MM.1S (cell line): ENCODE data around the gene EPN2.

Experiments
- DNase-seq: peaks from one replicate; pipeline ENCODE4 v3.0.0-alpha.2; 2015
- H2AFZ ChIP-seq: fragments of 300-600 bp; sonication (generic); 2 replicates; pipeline ENCODE4 v1.6.0; 2016; ENCODE audit warnings: antibody characterized with exemption, low read length
- H3F3A ChIP-seq: fragments of 300-600 bp; sonication (generic); 2 replicates; pipeline ENCODE4 v1.6.1; 2016; ENCODE audit warnings: mild to moderate bottlenecking, antibody characterized with exemption, low read length, moderate library complexity, mixed read lengths; ENCODE audit not compliant: insufficient read depth
- H3K27ac ChIP-seq: fragments of 300-600 bp; sonication (generic); 2 replicates; pipeline ENCODE4 v1.5.1; 2016; ENCODE audit warnings: mild to moderate bottlenecking, low read length
- H3K27me3 ChIP-seq: fragments of 300-600 bp; sonication (generic); replicated peaks from 2 replicates; pipeline ENCODE4 v1.6.0; 2016; ENCODE audit warnings: low read length; ENCODE audit not compliant: insufficient read depth
- H3K36me3 ChIP-seq: fragments of 300-600 bp; sonication (generic); replicated peaks from 2 replicates; pipeline ENCODE4 v1.6.1; 2016; ENCODE audit warnings: mild to moderate bottlenecking, low read length, mixed read lengths; ENCODE audit not compliant: insufficient read depth
- H3K4me1 ChIP-seq: fragments of 300-600 bp; sonication (generic); 2 replicates; pipeline ENCODE4 v1.6.1; 2016; ENCODE audit warnings: low read length, mixed read lengths
- H3K4me2 ChIP-seq: fragments of 300-600 bp; sonication (generic); 2 replicates; pipeline ENCODE4 v1.6.0; 2016; ENCODE audit warnings: low read depth, low read length
- H3K4me3 ChIP-seq: fragments of 300-600 bp; sonication (generic); 2 replicates; pipeline ENCODE4 v1.5.1; 2016; ENCODE audit warnings: low read length, mixed read lengths
- H3K79me2 ChIP-seq: fragments of 300-600 bp; sonication (generic); 2 replicates; pipeline ENCODE4 v1.6.1; 2016; ENCODE audit warnings: mixed run types, low read length, mixed read lengths
- H3K9ac ChIP-seq: fragments of 300-600 bp; sonication (generic); 2 replicates; pipeline ENCODE4 v1.6.1; 2016; ENCODE audit warnings: low read length, mixed read lengths
- H3K9me2 ChIP-seq: fragments of 300-600 bp; sonication (generic); replicated peaks from 2 replicates; pipeline ENCODE4 v1.6.1; 2016; ENCODE audit warnings: mild to moderate bottlenecking, low read length, mixed read lengths; ENCODE audit not compliant: insufficient read depth
- H3K9me3 ChIP-seq: fragments of 300-600 bp; sonication (generic); replicated peaks from 2 replicates; pipeline ENCODE4 v1.6.1; 2016; ENCODE audit warnings: mild to moderate bottlenecking, low read length, mixed read lengths; ENCODE audit not compliant: insufficient read depth
- H4K20me1 ChIP-seq: fragments of 300-600 bp; sonication (generic); 2 replicates; pipeline ENCODE4 v1.6.1; 2016; ENCODE audit warnings: mild to moderate bottlenecking, low read length, moderate library complexity, mixed read lengths; ENCODE audit not compliant: insufficient read depth
- EZH2 ChIP-seq: fragments of 300-600 bp; sonication (generic); optimal IDR thresholded peaks from 2 replicates; pipeline ENCODE3; 2017; ENCODE audit warnings: low read depth, mild to moderate bottlenecking, antibody characterized with exemption, low read length, mixed read lengths
- EZH2phosphoT487 ChIP-seq: fragments of 300-600 bp; sonication (generic); IDR thresholded peaks from 2 replicates; pipeline ENCODE4 v1.6.1; 2018; ENCODE audit warnings: antibody characterized with exemption, low read length
- TF ChIP-seq, protein P1 (sequence below): fragments of 300-600 bp; sonication (generic); IDR thresholded peaks from 2 replicates; pipeline ENCODE4 v1.5.1; 2016; ENCODE audit warnings: antibody characterized with exemption, low read length, mixed read lengths

EPN2 gene

GRCh38 chr17:19381741-19382444, 144.7 kb downstream of the EPN2 start:
- H3K9me2 ChIP-seq = no peaks in the 10 kb centered on the region
- H3K27me3 ChIP-seq = no peaks in the 10 kb centered on the region
- peaks cover 10% of the 10 kb centered on the region for H3F3A ChIP-seq
- peaks cover 12% of the 10 kb centered on the region for H3K79me2 ChIP-seq
- no peaks in the 10 kb centered on the region for H3K9me3 ChIP-seq
- H4K20me1 ChIP-seq = no peaks in the 10 kb centered on the region
- H3K4me1 ChIP-seq = no peaks in the 10 kb centered on the region; the same call in 1 of the 2 replicates
- DNase-seq = no peak
- no peak overlapping the region for H3K27ac ChIP-seq
- no peak overlapping the region for H3K9ac ChIP-seq
- no peak overlapping the region for H2AFZ ChIP-seq
- no peak overlapping the region for H3K4me2 ChIP-seq
- H3K4me3 ChIP-seq = no peak overlapping the region
- no peaks in the 10 kb centered on the region for H3K36me3 ChIP-seq
- TF ChIP-seq EZH2 = no peak
- TF ChIP-seq EZH2phosphoT487 = no peak
- TF ChIP-seq, protein P1, sequence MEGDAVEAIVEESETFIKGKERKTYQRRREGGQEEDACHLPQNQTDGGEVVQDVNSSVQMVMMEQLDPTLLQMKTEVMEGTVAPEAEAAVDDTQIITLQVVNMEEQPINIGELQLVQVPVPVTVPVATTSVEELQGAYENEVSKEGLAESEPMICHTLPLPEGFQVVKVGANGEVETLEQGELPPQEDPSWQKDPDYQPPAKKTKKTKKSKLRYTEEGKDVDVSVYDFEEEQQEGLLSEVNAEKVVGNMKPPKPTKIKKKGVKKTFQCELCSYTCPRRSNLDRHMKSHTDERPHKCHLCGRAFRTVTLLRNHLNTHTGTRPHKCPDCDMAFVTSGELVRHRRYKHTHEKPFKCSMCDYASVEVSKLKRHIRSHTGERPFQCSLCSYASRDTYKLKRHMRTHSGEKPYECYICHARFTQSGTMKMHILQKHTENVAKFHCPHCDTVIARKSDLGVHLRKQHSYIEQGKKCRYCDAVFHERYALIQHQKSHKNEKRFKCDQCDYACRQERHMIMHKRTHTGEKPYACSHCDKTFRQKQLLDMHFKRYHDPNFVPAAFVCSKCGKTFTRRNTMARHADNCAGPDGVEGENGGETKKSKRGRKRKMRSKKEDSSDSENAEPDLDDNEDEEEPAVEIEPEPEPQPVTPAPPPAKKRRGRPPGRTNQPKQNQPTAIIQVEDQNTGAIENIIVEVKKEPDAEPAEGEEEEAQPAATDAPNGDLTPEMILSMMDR = no peak

GRCh38 chr17:19382531-19383444, 145.6 kb downstream of the EPN2 start:
- H3K27me3 ChIP-seq = no peaks in the 10 kb centered on the region
- no peaks in the 10 kb centered on the region; the same call in 1 of the 2 replicates for H3K4me1 ChIP-seq
- H2AFZ ChIP-seq = no peak overlapping the region
- H3K4me3 ChIP-seq = no peak overlapping the region
- no peaks in the 10 kb centered on the region for H3K9me3 ChIP-seq
- no peaks in the 10 kb centered on the region for H3K9me2 ChIP-seq
- no peaks in the 10 kb centered on the region for H3K36me3 ChIP-seq
- H3K79me2 ChIP-seq = peaks cover 12% of the 10 kb centered on the region
- DNase-seq = no peak
- peaks cover 1% of the 10 kb centered on the region; the same call in 1 of the 2 replicates for H3F3A ChIP-seq
- H4K20me1 ChIP-seq = no peaks in the 10 kb centered on the region
- H3K9ac ChIP-seq = no peak overlapping the region
- no peak overlapping the region for H3K4me2 ChIP-seq
- no peak overlapping the region for H3K27ac ChIP-seq
- TF ChIP-seq EZH2 (no peak), EZH2phosphoT487 (no peak)
- TF ChIP-seq, protein P1 = no peak

- DNase-seq = no peak
- Histone ChIP-seq H3K27me3 (no peaks in the 10 kb centered on the region), H3F3A (no peaks in the 10 kb centered on the region), H3K36me3 (no peaks in the 10 kb centered on the region), H3K9me3 (no peaks in the 10 kb centered on the region), H3K9ac (no peak overlapping the region), H3K79me2 (peaks cover 8% of the 10 kb centered on the region), H3K9me2 (no peaks in the 10 kb centered on the region), H3K4me3 (no peak overlapping the region), H2AFZ (no peak overlapping the region), H3K4me2 (no peak overlapping the region), H4K20me1 (no peaks in the 10 kb centered on the region), H3K4me1 (no peaks in the 10 kb centered on the region; the same call in 1 of the 2 replicates), H3K27ac (no peak overlapping the region)
- TF ChIP-seq, protein P1 = no peak
These were observed 146.7 kb downstream of the EPN2 start for GRCh38 chr17:19383681-19384470.
